GM11168 (cell line): ENCODE measurements around the gene SBF2.
"Not testable (repeated sequence)": the region's sequence is repeated elsewhere in the genome, so short reads cannot be mapped to it uniquely, and the experiment has no call there.

ENCODE experiments used
- in situ Hi-C: fragments of 300-500 bp; cut with MboI; formaldehyde crosslinking; loops from one replicate; pipeline ENCODE4 v1.12.0; 2022; ENCODE audit warnings: low sequenced_read_pairs; ENCODE audit not compliant: unreplicated experiment

The SBF2 gene

GRCh38 chr11:9943386-9944110 is 350.5 kb downstream of the SBF2 start:
- in situ Hi-C loops = no loop called here

GRCh38 chr11:9941991-9942390 is 352.0 kb downstream of the SBF2 start:
- in situ Hi-C loops = no loop called here

GRCh38 chr11:9939150-9939549 is 354.9 kb downstream of the SBF2 start:
- in situ Hi-C loops = not testable (repeated sequence)

- in situ Hi-C loops = no loop called here
These were observed 357.3 kb downstream of the SBF2 start for GRCh38 chr11:9936754-9937153.

- in situ Hi-C loops = not testable (repeated sequence)
These were observed 361.2 kb downstream of the SBF2 start for GRCh38 chr11:9932843-9933242.

GRCh38 chr11:9930562-9931331 is 363.3 kb downstream of the SBF2 start:
- in situ Hi-C loops = not testable (repeated sequence)

GRCh38 chr11:9927670-9928069 is 366.3 kb downstream of the SBF2 start:
- in situ Hi-C loops = no loop called here

GRCh38 chr11:9923280-9923679 is 370.7 kb downstream of the SBF2 start:
- in situ Hi-C loops = no loop called here

- in situ Hi-C loops = no loop called here
These were observed 371.2 kb downstream of the SBF2 start for GRCh38 chr11:9922806-9923205.

GRCh38 chr11:9916480-9916879 is 377.5 kb downstream of the SBF2 start:
- in situ Hi-C loops = no loop called here

GRCh38 chr11:9914064-9914463 is 380.0 kb downstream of the SBF2 start:
- in situ Hi-C loops = no loop called here

- in situ Hi-C loops = no loop called here
These were observed 387.8 kb downstream of the SBF2 start for GRCh38 chr11:9905960-9906791.

- in situ Hi-C loops = no loop called here
These were observed 388.5 kb downstream of the SBF2 start for GRCh38 chr11:9905501-9905951.

GRCh38 chr11:9903579-9903978 is 390.4 kb downstream of the SBF2 start:
- in situ Hi-C loops = no loop called here

- in situ Hi-C loops = no loop called here
These were observed 392.1 kb downstream of the SBF2 start for GRCh38 chr11:9901943-9902342.

- in situ Hi-C loops = not testable (repeated sequence)
These were observed 393.8 kb downstream of the SBF2 start for GRCh38 chr11:9900253-9900652.

- in situ Hi-C loops = no loop called here
These were observed 394.3 kb downstream of the SBF2 start for GRCh38 chr11:9899676-9900075.

GRCh38 chr11:9896902-9897301 is 397.1 kb downstream of the SBF2 start:
- in situ Hi-C loops = no loop called here

GRCh38 chr11:9895006-9895405 is 399.0 kb downstream of the SBF2 start:
- in situ Hi-C loops = no loop called here

GRCh38 chr11:9893474-9893873 is 400.5 kb downstream of the SBF2 start:
- in situ Hi-C loops = no loop called here

- in situ Hi-C loops = no loop called here
These were observed 405.1 kb downstream of the SBF2 start for GRCh38 chr11:9888938-9889337.
